ENCODE results near the gene KCNN3.
A peak's percentile ranks its signal among the peaks of the same experiment; 100 is the strongest.

Gene KCNN3

GRCh38 chr1:154880671-154881070 lies 10.6 kb upstream of the KCNN3 start:
- no peak for DNase-seq

- DNase-seq: peak in 3 of 51 donors; percentile 23 to 44 (median 38)
These were observed 8.9 kb upstream of the KCNN3 start for GRCh38 chr1:154879038-154879421.

- peak in 50 of 51 donors; percentile 21 to 87 (median 71) for DNase-seq
These were observed 8.4 kb upstream of the KCNN3 start for GRCh38 chr1:154878371-154879037.

GRCh38 chr1:154877370-154877974 lies 7.4 kb upstream of the KCNN3 start:
- no peak for DNase-seq

GRCh38 chr1:154876842-154877369 lies 6.8 kb upstream of the KCNN3 start:
- no peak for DNase-seq

- DNase-seq: no peak
These were observed 4.4 kb upstream of the KCNN3 start for GRCh38 chr1:154874465-154874864.

- no peak for DNase-seq
These were observed 3.4 kb upstream of the KCNN3 start for GRCh38 chr1:154873321-154873950.

GRCh38 chr1:154871374-154871773 lies 1.3 kb upstream of the KCNN3 start:
- DNase-seq: no peak

GRCh38 chr1:154870734-154871133 lies 653 bp upstream of the KCNN3 start:
- no peak for DNase-seq

GRCh38 chr1:154869351-154870114 lies 548 bp downstream of the KCNN3 start:
- DNase-seq: peak in 43 of 51 donors; percentile 24 to 80 (median 63)

- DNase-seq: peak in 8 of 51 donors; percentile 12 to 59 (median 38)
These were observed 2.1 kb downstream of the KCNN3 start for GRCh38 chr1:154867841-154868605.

- DNase-seq: peak in 36 of 51 donors; percentile 14 to 72 (median 54)
These were observed 2.8 kb downstream of the KCNN3 start for GRCh38 chr1:154867064-154867825.

- DNase-seq: peak in 1 of 51 donors; percentile 60
These were observed 3.6 kb downstream of the KCNN3 start for GRCh38 chr1:154866257-154867063.

- DNase-seq: peak in 2 of 51 donors; percentile 29 to 56
These were observed 4.4 kb downstream of the KCNN3 start for GRCh38 chr1:154865442-154866256.

GRCh38 chr1:154864189-154864975 lies 5.7 kb downstream of the KCNN3 start:
- DNase-seq: no peak

- peak in 1 of 51 donors; percentile 23 for DNase-seq
These were observed 6.5 kb downstream of the KCNN3 start for GRCh38 chr1:154863315-154864174.
